Panc1 (cell line): Measurements from ENCODE around the gene OBI1.

Experiments
- POLR2AphosphoS5 ChIP-seq: IDR thresholded peaks from 2 replicates; pipeline ENCODE4 v1.6.1; 2012; ENCODE audit warnings: mild to moderate bottlenecking, low read depth, low read length, moderate library complexity
- SIN3A ChIP-seq: IDR thresholded peaks from 2 replicates; pipeline ENCODE4 v1.6.1; 2012; ENCODE audit warnings: low read depth, mild to moderate bottlenecking, low read length, moderate library complexity, borderline replicate concordance; ENCODE audit not compliant: insufficient read depth
- TCF7L2 ChIP-seq: IDR thresholded peaks from 2 replicates; pipeline ENCODE4 v1.6.1; 2011; ENCODE audit warnings: mild to moderate bottlenecking, low read depth, low read length, inconsistent platforms
- TF ChIP-seq, protein P1 (sequence below): fragments of 450-650 bp; IDR thresholded peaks from 2 replicates; pipeline ENCODE4 v1.5.1; 2017; ENCODE audit warnings: mild to moderate bottlenecking

DNA sequence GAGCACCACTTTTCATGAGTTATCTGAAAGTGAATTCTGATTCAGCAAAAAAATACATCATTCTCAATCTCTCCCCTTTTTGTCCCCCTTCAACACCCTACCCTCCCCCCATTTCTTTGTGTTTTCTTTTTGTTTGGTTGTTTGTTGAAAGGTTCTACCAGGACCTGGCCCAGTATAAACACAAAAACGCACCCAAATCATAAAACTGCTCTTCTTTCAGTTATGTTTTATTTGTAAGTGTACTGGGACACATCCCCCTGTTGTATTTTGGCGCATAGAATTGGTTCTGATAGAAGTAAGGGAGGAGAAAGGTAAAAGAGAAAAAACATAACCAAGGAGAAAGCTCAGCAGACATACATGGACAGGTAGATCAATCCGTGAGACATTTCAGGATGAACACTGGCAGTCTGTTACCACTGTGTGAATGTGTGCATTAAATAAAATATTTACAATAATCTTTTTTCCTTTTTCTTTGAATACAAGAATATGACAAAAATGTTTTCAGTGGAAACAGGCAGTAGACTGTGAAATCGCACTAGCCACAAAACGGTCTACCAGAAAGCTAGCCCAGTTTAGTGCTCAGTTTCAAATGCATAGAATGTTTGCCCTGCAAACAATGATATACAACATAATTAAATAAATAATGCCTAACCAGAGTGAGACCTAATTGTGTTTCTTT is 59.9 kb downstream of the OBI1 start:
- TF ChIP-seq, protein P1, sequence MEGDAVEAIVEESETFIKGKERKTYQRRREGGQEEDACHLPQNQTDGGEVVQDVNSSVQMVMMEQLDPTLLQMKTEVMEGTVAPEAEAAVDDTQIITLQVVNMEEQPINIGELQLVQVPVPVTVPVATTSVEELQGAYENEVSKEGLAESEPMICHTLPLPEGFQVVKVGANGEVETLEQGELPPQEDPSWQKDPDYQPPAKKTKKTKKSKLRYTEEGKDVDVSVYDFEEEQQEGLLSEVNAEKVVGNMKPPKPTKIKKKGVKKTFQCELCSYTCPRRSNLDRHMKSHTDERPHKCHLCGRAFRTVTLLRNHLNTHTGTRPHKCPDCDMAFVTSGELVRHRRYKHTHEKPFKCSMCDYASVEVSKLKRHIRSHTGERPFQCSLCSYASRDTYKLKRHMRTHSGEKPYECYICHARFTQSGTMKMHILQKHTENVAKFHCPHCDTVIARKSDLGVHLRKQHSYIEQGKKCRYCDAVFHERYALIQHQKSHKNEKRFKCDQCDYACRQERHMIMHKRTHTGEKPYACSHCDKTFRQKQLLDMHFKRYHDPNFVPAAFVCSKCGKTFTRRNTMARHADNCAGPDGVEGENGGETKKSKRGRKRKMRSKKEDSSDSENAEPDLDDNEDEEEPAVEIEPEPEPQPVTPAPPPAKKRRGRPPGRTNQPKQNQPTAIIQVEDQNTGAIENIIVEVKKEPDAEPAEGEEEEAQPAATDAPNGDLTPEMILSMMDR = no peak
- TF ChIP-seq TCF7L2 (no peak), SIN3A (no peak), POLR2AphosphoS5 (no peak)
